GM06990 (cell line): ENCODE results near the gene FALEC.

Experiments used
- DNase-seq: peaks from one replicate; pipeline ENCODE4 v3.0.0-alpha.2; 2011; ENCODE audit not compliant: insufficient read length; ENCODE audit errors: extremely low read depth
- H3K27me3 ChIP-seq: replicated peaks from 2 replicates; pipeline ENCODE4 v1.6.0; 2011; ENCODE audit warnings: low read length; ENCODE audit not compliant: control insufficient read depth, insufficient read depth
- H3K36me3 ChIP-seq: 2 replicates; pipeline ENCODE4 v1.5.1; 2011; ENCODE audit warnings: low read length; ENCODE audit not compliant: control insufficient read depth, insufficient read depth
- H3K4me3 ChIP-seq: replicated peaks from 2 replicates; pipeline ENCODE4 v1.5.1; 2011; ENCODE audit warnings: low read depth, mild to moderate bottlenecking, control low read depth, low read length
- TF ChIP-seq, protein P1 (sequence below): IDR thresholded peaks from 2 replicates; pipeline ENCODE4 v1.5.1; 2011; ENCODE audit warnings: low read length, control low read depth, mild to moderate bottlenecking, inconsistent platforms; ENCODE audit not compliant: insufficient read depth, poor library complexity, severe bottlenecking

The FALEC gene

GRCh38 chr1:150552128-150552910 is 36.8 kb downstream of the FALEC start:
- H3K36me3 ChIP-seq, result no peaks in the 10 kb centered on the region
- H3K27me3 ChIP-seq, result no peaks in the 10 kb centered on the region; the same call in 1 of the 2 replicates
- no peak for DNase-seq
- TF ChIP-seq, protein P1, sequence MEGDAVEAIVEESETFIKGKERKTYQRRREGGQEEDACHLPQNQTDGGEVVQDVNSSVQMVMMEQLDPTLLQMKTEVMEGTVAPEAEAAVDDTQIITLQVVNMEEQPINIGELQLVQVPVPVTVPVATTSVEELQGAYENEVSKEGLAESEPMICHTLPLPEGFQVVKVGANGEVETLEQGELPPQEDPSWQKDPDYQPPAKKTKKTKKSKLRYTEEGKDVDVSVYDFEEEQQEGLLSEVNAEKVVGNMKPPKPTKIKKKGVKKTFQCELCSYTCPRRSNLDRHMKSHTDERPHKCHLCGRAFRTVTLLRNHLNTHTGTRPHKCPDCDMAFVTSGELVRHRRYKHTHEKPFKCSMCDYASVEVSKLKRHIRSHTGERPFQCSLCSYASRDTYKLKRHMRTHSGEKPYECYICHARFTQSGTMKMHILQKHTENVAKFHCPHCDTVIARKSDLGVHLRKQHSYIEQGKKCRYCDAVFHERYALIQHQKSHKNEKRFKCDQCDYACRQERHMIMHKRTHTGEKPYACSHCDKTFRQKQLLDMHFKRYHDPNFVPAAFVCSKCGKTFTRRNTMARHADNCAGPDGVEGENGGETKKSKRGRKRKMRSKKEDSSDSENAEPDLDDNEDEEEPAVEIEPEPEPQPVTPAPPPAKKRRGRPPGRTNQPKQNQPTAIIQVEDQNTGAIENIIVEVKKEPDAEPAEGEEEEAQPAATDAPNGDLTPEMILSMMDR, result no peak
- H3K4me3 ChIP-seq, result no peak overlapping the region

- no peak overlapping the region for H3K4me3 ChIP-seq
- TF ChIP-seq, protein P1, result no peak
- DNase-seq, result no peak
- H3K36me3 ChIP-seq, result no peaks in the 10 kb centered on the region
- H3K27me3 ChIP-seq, result no peaks in the 10 kb centered on the region; the same call in 1 of the 2 replicates
These were observed 37.3 kb downstream of the FALEC start for GRCh38 chr1:150552911-150553289.

- H3K4me3 ChIP-seq, result no peak overlapping the region
- TF ChIP-seq, protein P1, result no peak
- H3K27me3 ChIP-seq, result no peaks in the 10 kb centered on the region; the same call in 1 of the 2 replicates
- DNase-seq, result no peak
- H3K36me3 ChIP-seq, result no peaks in the 10 kb centered on the region
These were observed 38.0 kb downstream of the FALEC start for GRCh38 chr1:150553392-150554085.

- TF ChIP-seq, protein P1, result no peak
- Histone ChIP-seq H3K4me3 (no peak overlapping the region), H3K27me3 (no peaks in the 10 kb centered on the region; the same call in 1 of the 2 replicates), H3K36me3 (no peaks in the 10 kb centered on the region)
- no peak for DNase-seq
These were observed 38.5 kb downstream of the FALEC start for GRCh38 chr1:150554086-150554452.

GRCh38 chr1:150555198-150555970 is 39.8 kb downstream of the FALEC start:
- Histone ChIP-seq H3K4me3 (no peak overlapping the region), H3K36me3 (no peaks in the 10 kb centered on the region), H3K27me3 (no peaks in the 10 kb centered on the region; the same call in 1 of the 2 replicates)
- no peak for DNase-seq
- TF ChIP-seq, protein P1, result no peak
